Astrocyte (in vitro differentiated cells and primary cell): Measurements from ENCODE around the gene SBF1.

Source experiments
- CTCF ChIP-seq: IDR thresholded peaks from 2 replicates; pipeline ENCODE4 v1.5.1; 2011; ENCODE audit warnings: low read depth, mild to moderate bottlenecking, inconsistent platforms, low read length, moderate library complexity; ENCODE audit not compliant: insufficient read depth
- EZH2 ChIP-seq: IDR thresholded peaks from 2 replicates; pipeline ENCODE4 v1.6.1; 2012; ENCODE audit warnings: mild to moderate bottlenecking, low read length, inconsistent platforms; ENCODE audit not compliant: insufficient read depth

GRCh38 chr22:50439314-50439870 lies 35.4 kb downstream of the SBF1 start:
- TF ChIP-seq CTCF (no peak), EZH2 (no peak)
